ACHN (cell line): ENCODE results near the gene CALY.
A peak's percentile ranks its signal among the peaks of the same experiment; 100 is the strongest.

ENCODE experiments used
- DNase-seq: peaks from one replicate; pipeline ENCODE4 v3.0.0-alpha.2; 2015
- in situ Hi-C: cut with HindIII; loops from 2 replicates; pipeline ENCODE4 v1.10.0; 2017; ENCODE audit warnings: low sequenced_read_pairs, low pct_ligation_motif_present, low pct_unique_long_range_greater_than_20kb

CALY gene

DNA sequence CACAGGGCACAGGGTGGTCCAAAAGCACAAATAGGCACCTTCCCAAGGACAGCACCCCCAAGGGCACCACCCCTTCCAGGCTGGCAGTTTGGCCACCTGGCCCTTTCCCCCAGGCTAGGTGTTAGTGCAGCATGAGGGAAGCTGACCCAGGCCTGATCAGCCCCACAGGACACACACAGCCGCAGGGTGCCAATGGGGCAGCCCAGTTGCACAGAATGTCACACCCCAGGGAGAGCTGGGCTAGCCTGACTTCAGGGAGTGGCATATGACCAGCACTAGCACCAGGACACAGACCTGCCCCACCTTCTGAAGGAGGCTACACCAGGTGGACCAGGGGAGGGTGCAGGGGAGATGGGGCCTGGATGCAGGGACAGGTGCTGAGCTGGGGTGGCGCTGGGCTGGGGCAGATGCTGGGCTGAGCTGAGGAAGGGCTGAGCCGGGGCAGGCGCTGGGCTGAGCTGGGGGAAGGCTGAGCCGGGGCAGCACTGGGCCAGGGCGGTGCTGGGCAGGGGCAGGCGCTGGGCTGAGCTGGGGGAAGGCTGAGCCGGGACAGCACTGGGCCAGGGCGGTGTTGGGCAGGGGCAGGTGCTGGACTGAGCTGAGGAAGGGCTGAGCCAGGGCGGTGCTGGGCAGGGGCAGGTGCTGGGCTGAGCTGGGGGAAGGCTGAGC is 56.2 kb downstream of the CALY start:
- DNase-seq, result no peak
- in situ Hi-C loops, result no loop called here

DNA sequence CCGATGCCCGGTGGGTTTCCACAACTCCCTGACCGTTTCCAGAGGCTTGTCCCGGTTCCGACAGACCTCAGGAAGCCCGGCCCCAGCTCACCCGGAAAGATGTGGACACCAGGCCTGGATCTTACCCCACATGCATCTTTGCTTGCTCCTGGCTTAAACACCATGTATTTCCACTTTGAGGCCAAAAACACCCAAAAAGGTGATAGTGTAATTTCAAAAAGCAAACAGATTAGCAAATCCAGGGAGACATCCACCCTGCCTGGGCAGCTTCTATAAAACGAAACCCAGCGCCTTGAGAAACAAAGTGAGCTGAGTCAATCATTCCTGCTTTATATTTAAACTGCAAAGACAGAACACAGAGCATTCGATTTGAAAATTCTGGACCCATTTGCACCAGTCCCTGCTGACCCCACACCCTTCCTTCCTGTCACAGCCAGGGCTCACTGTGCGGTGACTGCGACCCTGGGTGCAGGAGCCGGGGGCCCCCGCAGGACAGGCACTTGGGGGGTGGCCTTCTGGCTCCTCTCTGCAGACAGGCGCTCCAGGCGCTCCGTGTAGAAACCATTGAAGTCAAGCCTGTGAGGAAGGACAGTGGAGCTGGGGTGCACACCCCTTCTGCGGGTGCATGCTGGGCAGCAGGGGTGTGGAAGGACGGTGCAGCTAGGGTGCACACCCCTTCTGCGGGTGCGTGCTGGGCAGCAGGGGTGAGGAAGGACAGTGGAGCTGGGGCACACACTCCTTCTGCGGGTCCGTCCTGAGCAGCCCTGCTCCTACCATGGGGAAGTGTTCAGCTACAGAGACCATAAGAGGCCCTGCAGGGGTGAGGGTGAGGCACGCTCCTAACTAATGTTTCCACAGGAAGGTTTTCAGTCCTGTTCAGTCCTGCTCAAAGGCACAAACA is 57.1 kb downstream of the CALY start:
- DNase-seq, result no peak
- in situ Hi-C loops, result no loop called here

DNA sequence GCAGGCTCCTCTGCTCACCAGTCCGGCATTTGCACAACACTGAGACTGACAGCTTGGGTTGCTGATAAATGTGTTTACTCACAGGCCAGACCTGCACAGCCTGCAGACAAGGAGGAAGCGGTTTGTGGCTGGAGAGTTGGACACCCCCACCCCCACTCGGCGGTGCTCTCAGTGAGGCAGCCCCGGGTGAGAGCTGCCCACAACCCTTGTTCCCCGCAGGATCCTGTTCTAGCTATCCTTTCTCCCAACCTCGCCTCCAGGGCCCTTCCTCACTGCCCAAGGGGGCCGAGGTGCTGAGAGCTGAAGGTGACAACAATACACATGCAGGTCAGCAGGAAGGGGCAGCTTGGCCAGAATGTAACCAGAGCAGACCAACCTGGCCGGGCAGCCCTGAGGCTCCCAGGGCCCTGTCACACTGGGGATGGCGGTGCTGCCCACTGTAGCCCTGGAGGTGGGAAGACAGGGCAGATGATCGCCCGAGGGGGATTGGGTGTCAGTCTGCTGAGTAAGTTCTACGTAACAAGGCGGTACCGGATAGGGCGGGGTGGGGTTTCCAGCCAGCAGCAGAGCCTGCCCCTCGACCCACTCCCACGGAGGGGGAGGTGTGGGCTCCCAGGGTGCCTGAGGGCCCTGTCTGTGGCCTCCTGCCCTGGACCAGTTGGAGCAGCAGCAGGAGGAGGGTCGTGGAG is 58.0 kb downstream of the CALY start:
- in situ Hi-C loops, result no loop called here
- DNase-seq, result no peak

- DNase-seq, result no peak
- in situ Hi-C loops, result no loop called here
Measured at GRCh38 chr10:133277993-133278576, 58.6 kb downstream of the CALY start.

- in situ Hi-C loops, result no loop called here
- no peak for DNase-seq
Measured at GRCh38 chr10:133277277-133277992, 59.3 kb downstream of the CALY start.

GRCh38 chr10:133276435-133277201 is 60.1 kb downstream of the CALY start, which contains the start of gene ADAM8:
Gene ADAM8 (minus strand): TSS chr10:133276868. CDS start chr10:133276817, 51 bp downstream.
- peak; percentile 59 for DNase-seq
- in situ Hi-C loops, result no loop called here

DNA sequence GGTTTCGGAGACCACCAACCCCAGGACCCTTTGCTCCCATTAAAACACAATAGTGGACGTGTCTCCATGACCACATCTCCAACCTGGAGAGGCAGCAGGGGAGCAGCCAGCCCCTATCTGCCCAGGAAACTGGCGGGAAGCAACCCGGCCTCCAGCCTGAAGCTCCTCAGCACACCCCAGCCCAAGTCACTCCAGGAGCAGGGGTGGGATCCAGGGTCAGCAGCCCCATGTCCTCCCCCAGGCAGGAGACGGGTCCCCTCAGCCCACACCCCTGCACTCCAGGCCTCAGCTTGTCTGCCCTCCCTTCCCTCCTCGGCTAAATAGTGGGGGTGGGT is 60.6 kb downstream of the CALY start:
- in situ Hi-C loops, result no loop called here
- no peak for DNase-seq

- in situ Hi-C loops, result no loop called here
- DNase-seq, result no peak
Measured at GRCh38 chr10:133275684-133276092, 61.0 kb downstream of the CALY start.

- no peak for DNase-seq
- in situ Hi-C loops, result no loop called here
Measured at GRCh38 chr10:133274751-133275683, 61.7 kb downstream of the CALY start.
